IMR-90 (cell line): Measurements from ENCODE around the gene ULK1. TPM values are rescaled to one million over a fixed set of nuclear protein-coding genes. Genes with fewer than 3 reads are reported as not detected.

Experiments
- ATAC-seq: fragments of 200-7000 bp; cut with Tn5 transposase; 2 replicates; pipeline ENCODE4 v1.9.1; 2020; ENCODE audit warnings: low read depth, mild to moderate bottlenecking, moderate library complexity
- BruUV-seq: library from RNA; stranded (reverse); fragments of 400-500 nt; replicated peaks from 2 replicates; lab custom pipeline; 2021; lab: Mats Ljungman, UMichigan
- CTCF ChIA-PET: fragments of 300-600 bp; formaldehyde crosslinking; extraction: SDS; loops from one replicate; lab custom pipeline; 2021; ENCODE audit warnings: antibody characterized with exemption; lab: Yijun Ruan, JAX
- POLR2A ChIA-PET: fragments of 300-600 bp; sonication (Branson Sonifier 250); formaldehyde crosslinking; loops from one replicate; lab custom pipeline; 2022; ENCODE audit warnings: antibody characterized with exemption; ENCODE audit not compliant: unreplicated experiment; lab: Charles Lee
- DNase-seq: peaks from one replicate; pipeline ENCODE4 v3.0.0; 2013
- H2AFZ ChIP-seq: replicated peaks from 2 replicates; pipeline ENCODE3; 2013; ENCODE audit warnings: low read length, mild to moderate bottlenecking; ENCODE audit not compliant: poor library complexity
- H2AK5ac ChIP-seq: 2 replicates; pipeline ENCODE4 v1.6.1; 2013; ENCODE audit warnings: low read depth, low read length, inconsistent platforms
- H2AK9ac ChIP-seq: replicated peaks from 2 replicates; pipeline ENCODE3; 2013; ENCODE audit warnings: mild to moderate bottlenecking, low read depth, low read length, moderate library complexity; ENCODE audit not compliant: poor library complexity
- H2BK120ac ChIP-seq: 2 replicates; pipeline ENCODE4 v1.6.1; 2013; ENCODE audit warnings: low read depth, low read length, inconsistent platforms
- H2BK15ac ChIP-seq: 3 replicates; pipeline ENCODE4 v1.6.1; 2013; ENCODE audit warnings: low read depth, low read length, inconsistent platforms
- H2BK20ac ChIP-seq: 2 replicates; pipeline ENCODE4 v1.6.1; 2013; ENCODE audit warnings: low read depth, mild to moderate bottlenecking, inconsistent platforms, low read length, moderate library complexity
- H2BK5ac ChIP-seq: 2 replicates; pipeline ENCODE4 v1.6.1; 2013; ENCODE audit warnings: mild to moderate bottlenecking, low read depth, low read length, inconsistent platforms; ENCODE audit not compliant: poor library complexity, severe bottlenecking
- H3K14ac ChIP-seq: replicated peaks from 2 replicates; pipeline ENCODE4 v1.6.1; 2013; ENCODE audit warnings: low read depth, low read length, inconsistent platforms
- H3K18ac ChIP-seq: 2 replicates; pipeline ENCODE4 v1.6.1; 2013; ENCODE audit warnings: low read depth, low read length, control low read depth
- H3K23ac ChIP-seq: 2 replicates; pipeline ENCODE4 v1.6.1; 2013; ENCODE audit warnings: low read depth, low read length, inconsistent platforms
- H3K27ac ChIP-seq: 2 replicates; pipeline ENCODE4 v1.5.1; 2013; ENCODE audit warnings: mild to moderate bottlenecking, control low read depth, low read length; ENCODE audit not compliant: insufficient read depth
- H3K27me3 ChIP-seq: 2 replicates; pipeline ENCODE4 v1.6.1; 2013; ENCODE audit warnings: low read length; ENCODE audit not compliant: control insufficient read depth, insufficient read depth
- H3K36me3 ChIP-seq: 2 replicates; pipeline ENCODE4 v1.6.1; 2013; ENCODE audit warnings: low read length, mixed read lengths; ENCODE audit not compliant: control insufficient read depth, insufficient read depth
- H3K4ac ChIP-seq: 2 replicates; pipeline ENCODE4 v1.6.1; 2013; ENCODE audit warnings: low read depth, low read length, inconsistent platforms
- H3K4me1 ChIP-seq: 2 replicates; pipeline ENCODE4 v1.6.1; 2013; ENCODE audit warnings: low read length, mixed read lengths; ENCODE audit not compliant: control insufficient read depth, insufficient read depth
- H3K4me2 ChIP-seq: 2 replicates; pipeline ENCODE4 v1.6.1; 2013; ENCODE audit warnings: low read depth, mild to moderate bottlenecking, control low read depth, low read length, moderate library complexity
- H3K4me3 ChIP-seq: 2 replicates; pipeline ENCODE4 v1.5.1; 2013; ENCODE audit warnings: low read depth, mild to moderate bottlenecking, control low read depth, low read length, moderate library complexity; ENCODE audit not compliant: insufficient read depth
- H3K56ac ChIP-seq: 2 replicates; pipeline ENCODE4 v1.6.1; 2013; ENCODE audit warnings: low read length, inconsistent platforms; ENCODE audit not compliant: insufficient read depth; ENCODE audit errors: extremely low read depth
- H3K79me1 ChIP-seq, 2 experiments: 2 replicates each; pipeline ENCODE4 v1.6.1; 2013; ENCODE audit warnings: low read length in 2 of 2, inconsistent platforms in 1 of 2, low read depth in 1 of 2
- H3K9ac ChIP-seq: 2 replicates; pipeline ENCODE4 v1.6.1; 2013; ENCODE audit warnings: low read depth, low read length, control low read depth
- H3K9me1 ChIP-seq: 2 replicates; pipeline ENCODE4 v1.6.1; 2013; ENCODE audit warnings: low read length, inconsistent platforms; ENCODE audit not compliant: insufficient read depth
- H3K9me3 ChIP-seq: 2 replicates; pipeline ENCODE4 v1.6.1; 2013; ENCODE audit warnings: low read length; ENCODE audit not compliant: control insufficient read depth, insufficient read depth
- H4K20me1 ChIP-seq: 2 replicates; pipeline ENCODE4 v1.6.1; 2013; ENCODE audit warnings: low read length, inconsistent platforms; ENCODE audit not compliant: insufficient read depth
- H4K5ac ChIP-seq: 2 replicates; pipeline ENCODE4 v1.6.1; 2013; ENCODE audit warnings: mild to moderate bottlenecking, low read depth, low read length, control low read depth
- H4K8ac ChIP-seq, 2 experiments: 2 replicates each; pipeline ENCODE4 v1.6.1; 2013; ENCODE audit warnings: low read depth in 2 of 2, low read length in 2 of 2, control low read depth in 1 of 2, inconsistent platforms in 1 of 2
- H4K91ac ChIP-seq: 2 replicates; pipeline ENCODE4 v1.6.1; 2013; ENCODE audit warnings: low read depth, low read length, inconsistent platforms; ENCODE audit not compliant: insufficient read depth
- CEBPB ChIP-seq: IDR thresholded peaks from 2 replicates; pipeline ENCODE4 v1.6.1; 2012; ENCODE audit warnings: low read depth, low read length, improper control_type of control experiment
- CHD1 ChIP-seq: IDR thresholded peaks from 2 replicates; pipeline ENCODE4 v1.6.1; 2012; ENCODE audit warnings: low read depth, low read length, improper control_type of control experiment
- FOS ChIP-seq: fragments of 150-350 bp; IDR thresholded peaks from 2 replicates; pipeline ENCODE4 v1.6.1; 2016; ENCODE audit warnings: low read depth, low read length
- MAFK ChIP-seq: IDR thresholded peaks from 2 replicates; pipeline ENCODE4 v1.6.1; 2012; ENCODE audit warnings: low read depth, low read length, improper control_type of control experiment
- MXI1 ChIP-seq: IDR thresholded peaks from 2 replicates; pipeline ENCODE4 v1.6.1; 2012; ENCODE audit warnings: low read depth, mild to moderate bottlenecking, low read length, moderate library complexity, borderline replicate concordance
- NFE2L2 ChIP-seq: fragments of 150-350 bp; IDR thresholded peaks from 2 replicates; pipeline ENCODE4 v1.6.1; 2016; ENCODE audit warnings: low read depth, mild to moderate bottlenecking, low read length
- POLR2A ChIP-seq: IDR thresholded peaks from 2 replicates; pipeline ENCODE4 v1.6.1; 2012; ENCODE audit warnings: mild to moderate bottlenecking, low read depth, low read length
- RAD21 ChIP-seq: IDR thresholded peaks from 2 replicates; pipeline ENCODE4 v1.6.1; 2012; ENCODE audit warnings: low read length, improper control_type of control experiment
- RCOR1 ChIP-seq: IDR thresholded peaks from 2 replicates; pipeline ENCODE4 v1.6.1; 2012; ENCODE audit warnings: mild to moderate bottlenecking, low read length, improper control_type of control experiment; ENCODE audit not compliant: insufficient replicate concordance
- RFX5 ChIP-seq: IDR thresholded peaks from 2 replicates; pipeline ENCODE4 v1.8.0; 2012; ENCODE audit warnings: low read depth, mild to moderate bottlenecking, low read length, moderate library complexity
- SMC3 ChIP-seq: fragments of 150-350 bp; IDR thresholded peaks from 2 replicates; pipeline ENCODE4 v1.6.1; 2016; ENCODE audit warnings: low read depth, mild to moderate bottlenecking, antibody characterized with exemption, low read length, moderate library complexity
- WGBS, 2 experiments: methylation state at CpG; one replicate each; pipeline versions ENCODE4 v1.1.5 to v1.1.7; 2013; ENCODE audit warnings: missing lambda C conversion rate in 2 of 2; ENCODE audit not compliant: insufficient read length in 1 of 2; ENCODE audit errors: extremely low coverage in 2 of 2; 5-methylcytosine and 5-hydroxymethylcytosine counted together
- dilution Hi-C: fragments of 300-500 bp; cut with HindIII; formaldehyde crosslinking; loops from one replicate; pipeline ENCODE4 v1.14.3; 2018; ENCODE audit warnings: low sequenced_read_pairs; ENCODE audit not compliant: unreplicated experiment
- in situ Hi-C: fragments of 300-500 bp; cut with MboI; formaldehyde crosslinking; loops from 3 replicates; pipeline ENCODE4 v1.14.3; 2019; ENCODE audit warnings: low sequenced_read_pairs, inconsistent platforms, mixed read lengths
- intact Hi-C: fragments of 100-400 bp; cut with micrococcal nuclease; formaldehyde crosslinking; loops from 2 replicates; pipeline ENCODE4 v1.10.0; 2022
- polyA plus RNA-seq, 3 experiments: library from polyadenylated mRNA; depleted of rRNA; stranded (reverse); fragments of >200 nt; gene quantifications; 2 replicates each; pipeline ENCODE4 v1.2.3, GENCODE V29; 2012; ENCODE audit warnings: low replicate concordance in 1 of 3
- total RNA-seq: library from RNA; depleted of rRNA; stranded (reverse); fragments of >200 nt; gene quantifications from 2 replicates; pipeline ENCODE4 v1.2.3, GENCODE V29; 2012
- TF ChIP-seq, protein P1 (sequence below): fragments of 150-350 bp; IDR thresholded peaks from 2 replicates; pipeline ENCODE4 v1.6.1; 2016; ENCODE audit warnings: low read depth, mild to moderate bottlenecking, low read length, moderate library complexity, borderline replicate concordance
- TF ChIP-seq, protein P2 (sequence below): fragments of 150-350 bp; IDR thresholded peaks from 2 replicates; pipeline ENCODE4 v1.6.1; 2017; ENCODE audit warnings: mild to moderate bottlenecking, antibody characterized with exemption, low read length, low read depth

Gene ULK1
- total and polyA plus RNA-seq, 2 of the 4 experiments (the other 2 are of a cell fraction): 1.8 to 19.2 TPM

DNA sequence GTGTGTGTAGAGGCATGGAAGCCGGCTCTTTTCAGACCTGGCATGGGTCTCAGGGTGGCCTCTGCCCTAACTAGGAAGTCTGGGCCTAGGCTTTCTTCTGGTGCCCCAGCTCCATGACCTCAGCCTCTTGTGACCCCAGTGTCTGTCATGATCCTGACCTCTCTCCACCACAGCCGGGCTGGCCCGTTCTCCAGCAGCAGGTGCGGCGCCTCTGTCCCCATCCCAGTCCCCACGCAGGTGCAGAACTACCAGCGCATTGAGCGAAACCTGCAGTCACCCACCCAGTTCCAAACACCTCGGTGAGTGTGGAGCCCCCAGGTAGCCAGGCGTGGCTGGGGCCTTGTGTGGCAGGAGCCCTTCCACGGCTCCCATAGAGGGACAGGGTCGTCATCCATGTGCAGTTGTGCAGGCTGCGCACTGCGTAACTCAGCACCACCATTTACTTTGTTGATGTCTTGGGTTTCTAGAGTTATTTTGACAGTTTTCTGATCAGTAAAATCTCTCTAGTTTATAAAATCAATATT, 19.8 kb downstream of the ULK1 start:
- no peak overlapping the region for H3K4me3 ChIP-seq
- no peak overlapping the region for H2AK9ac ChIP-seq
- H3K79me1 ChIP-seq: 0 out of 4 replicates have a peak, but pooled peaks cover 0 to 10% of the 10 kb centered on the region in 2 experiments
- intact Hi-C loops: no loop called here
- H3K36me3 ChIP-seq: peaks cover 71% of the 10 kb centered on the region
- H3K9me1 ChIP-seq: no peaks in the 10 kb centered on the region
- no peak overlapping the region for H4K8ac ChIP-seq
- no peak overlapping the region for H2AK5ac ChIP-seq
- no peak overlapping the region for H3K4me2 ChIP-seq
- WGBS, 2 experiments: 93% methylated on average over 7 of the region's 14 CpGs; no CpG with 5 or more reads in 1 of the 2 experiments
- no peaks in the 10 kb centered on the region for H3K9me3 ChIP-seq
- H3K27ac ChIP-seq: no peak overlapping the region
- ATAC-seq: no peak
- peaks cover 9% of the 10 kb centered on the region for H3K4me1 ChIP-seq
- no peak overlapping the region for H3K14ac ChIP-seq
- ChIA-PET CTCF (no interaction called here), POLR2A (no interaction called here)
- no TSS peak for BruUV-seq
- H3K9ac ChIP-seq: no peak overlapping the region
- H4K5ac ChIP-seq: no peak overlapping the region
- no peak for TF ChIP-seq FOS
- TF ChIP-seq, protein P1, sequence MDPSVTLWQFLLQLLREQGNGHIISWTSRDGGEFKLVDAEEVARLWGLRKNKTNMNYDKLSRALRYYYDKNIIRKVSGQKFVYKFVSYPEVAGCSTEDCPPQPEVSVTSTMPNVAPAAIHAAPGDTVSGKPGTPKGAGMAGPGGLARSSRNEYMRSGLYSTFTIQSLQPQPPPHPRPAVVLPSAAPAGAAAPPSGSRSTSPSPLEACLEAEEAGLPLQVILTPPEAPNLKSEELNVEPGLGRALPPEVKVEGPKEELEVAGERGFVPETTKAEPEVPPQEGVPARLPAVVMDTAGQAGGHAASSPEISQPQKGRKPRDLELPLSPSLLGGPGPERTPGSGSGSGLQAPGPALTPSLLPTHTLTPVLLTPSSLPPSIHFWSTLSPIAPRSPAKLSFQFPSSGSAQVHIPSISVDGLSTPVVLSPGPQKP: no peak
- TF ChIP-seq SMC3: no peak
- no peak for TF ChIP-seq RCOR1
- TF ChIP-seq CEBPB: no peak
- no peak for TF ChIP-seq MXI1
- no peak for TF ChIP-seq RFX5
- TF ChIP-seq NFE2L2: no peak
- no peak for TF ChIP-seq RAD21
- TF ChIP-seq, protein P2, sequence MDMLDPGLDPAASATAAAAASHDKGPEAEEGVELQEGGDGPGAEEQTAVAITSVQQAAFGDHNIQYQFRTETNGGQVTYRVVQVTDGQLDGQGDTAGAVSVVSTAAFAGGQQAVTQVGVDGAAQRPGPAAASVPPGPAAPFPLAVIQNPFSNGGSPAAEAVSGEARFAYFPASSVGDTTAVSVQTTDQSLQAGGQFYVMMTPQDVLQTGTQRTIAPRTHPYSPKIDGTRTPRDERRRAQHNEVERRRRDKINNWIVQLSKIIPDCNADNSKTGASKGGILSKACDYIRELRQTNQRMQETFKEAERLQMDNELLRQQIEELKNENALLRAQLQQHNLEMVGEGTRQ: no peak
- TF ChIP-seq CHD1: no peak
- no peak for TF ChIP-seq MAFK
- no peak for TF ChIP-seq POLR2A
- no peak overlapping the region for H2BK5ac ChIP-seq
- no peak overlapping the region for H2BK15ac ChIP-seq
- H3K23ac ChIP-seq: no peak overlapping the region
- in situ Hi-C loops: no loop called here
- H3K27me3 ChIP-seq: no peaks in the 10 kb centered on the region
- H2BK120ac ChIP-seq: no peak overlapping the region
- H3K18ac ChIP-seq: no peak overlapping the region
- DNase-seq: no peak
- peaks cover 14% of the 10 kb centered on the region; the same call in 1 of the 2 replicates for H4K20me1 ChIP-seq
- H3K56ac ChIP-seq: no peak overlapping the region
- H2BK20ac ChIP-seq: no peak overlapping the region
- dilution Hi-C loops: no loop called here
- no peak overlapping the region for H3K4ac ChIP-seq
- no peak overlapping the region for H4K91ac ChIP-seq
- H2AFZ ChIP-seq: no peak overlapping the region
